SK-N-MC (cell line): Measurements from ENCODE around the gene HOXB5.

Source experiments
- DNase-seq: peaks from one replicate; pipeline ENCODE4 v3.0.0-alpha.2; 2011; ENCODE audit warnings: low read depth, low spot score
- H3K27ac ChIP-seq: fragments of 200-600 bp; sonication (generic); 2 replicates; pipeline ENCODE4 v1.5.1; 2016; ENCODE audit warnings: mixed run types
- H3K36me3 ChIP-seq: fragments of 200-600 bp; sonication (generic); 2 replicates; pipeline ENCODE4 v1.6.1; 2017; ENCODE audit warnings: antibody characterized with exemption, low read length, mixed read lengths; ENCODE audit not compliant: insufficient read depth
- H3K4me3 ChIP-seq: fragments of 200-600 bp; sonication (generic); 2 replicates; pipeline ENCODE4 v1.5.1; 2016
- H3K9ac ChIP-seq: fragments of 200-600 bp; sonication (generic); 2 replicates; pipeline ENCODE4 v1.8.0; 2017; ENCODE audit warnings: mixed run types, mixed read lengths; ENCODE audit not compliant: insufficient read length
- H3K9me3 ChIP-seq: fragments of 200-600 bp; sonication (generic); 2 replicates; pipeline ENCODE4 v1.6.1; 2017; ENCODE audit warnings: low read depth, mild to moderate bottlenecking, antibody characterized with exemption, low read length, moderate library complexity, mixed read lengths
- EZH2 ChIP-seq: fragments of 200-600 bp; sonication (generic); IDR thresholded peaks from one replicate; pipeline ENCODE4 v1.6.1; 2017; ENCODE audit warnings: antibody characterized with exemption
- FOXP2 ChIP-seq: optimal IDR thresholded peaks from 2 replicates; pipeline ENCODE3; 2011; ENCODE audit warnings: mild to moderate bottlenecking, moderate library complexity; ENCODE audit not compliant: insufficient read depth; ENCODE audit errors: extremely low read length, control extremely low read depth
- POLR2AphosphoS5 ChIP-seq: IDR thresholded peaks from 2 replicates; pipeline ENCODE4 v1.6.1; 2012; ENCODE audit warnings: mild to moderate bottlenecking, low read depth, low read length, borderline replicate concordance

HOXB5 gene

DNA sequence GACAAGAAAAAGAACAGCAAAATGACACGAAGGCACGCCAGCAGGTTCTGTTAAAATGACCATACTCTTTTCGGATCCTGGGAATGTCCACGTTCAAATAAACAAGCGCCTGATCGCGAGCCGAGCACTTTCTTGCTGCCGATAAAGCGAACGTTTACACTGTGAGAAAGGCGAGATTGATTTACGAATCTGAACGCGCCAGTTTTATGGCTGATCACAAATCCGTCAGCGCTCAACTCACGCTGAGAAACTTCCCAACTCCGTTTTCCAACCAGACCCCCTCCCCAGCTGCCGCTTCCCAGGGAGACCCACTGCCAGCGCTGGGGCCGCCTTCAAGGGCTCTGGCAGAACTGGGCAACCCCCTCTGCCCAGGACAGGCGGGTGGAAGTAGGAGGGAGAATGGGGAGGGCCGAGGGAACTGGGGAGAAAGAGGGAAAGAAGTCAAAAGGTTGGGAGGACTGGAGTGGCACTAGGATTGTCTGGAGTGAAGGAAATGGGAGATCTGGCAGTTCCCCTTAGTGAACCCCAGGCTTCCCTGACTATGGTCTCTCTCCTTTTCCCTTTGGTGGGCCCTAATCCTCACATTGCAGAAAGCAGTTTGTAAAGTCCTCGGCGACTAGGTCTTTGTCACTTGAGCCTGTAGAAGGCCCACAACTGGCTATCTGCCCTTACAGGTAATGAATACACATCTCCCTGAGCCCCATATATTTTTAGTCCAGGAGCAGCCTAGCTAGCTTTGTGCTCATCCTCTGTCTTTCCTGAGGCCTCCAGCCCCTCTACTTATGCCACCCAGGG, 22.4 kb downstream of the HOXB5 start:
- Histone ChIP-seq H3K36me3 (peaks cover 8% of the 10 kb centered on the region; the same call in 1 of the 2 replicates), H3K9ac (no peak overlapping the region), H3K9me3 (no peaks in the 10 kb centered on the region), H3K27ac (no peak overlapping the region), H3K4me3 (no peak overlapping the region)
- TF ChIP-seq FOXP2 = no peak
- no peak for TF ChIP-seq POLR2AphosphoS5
- no peak for TF ChIP-seq EZH2
- DNase-seq = no peak

DNA sequence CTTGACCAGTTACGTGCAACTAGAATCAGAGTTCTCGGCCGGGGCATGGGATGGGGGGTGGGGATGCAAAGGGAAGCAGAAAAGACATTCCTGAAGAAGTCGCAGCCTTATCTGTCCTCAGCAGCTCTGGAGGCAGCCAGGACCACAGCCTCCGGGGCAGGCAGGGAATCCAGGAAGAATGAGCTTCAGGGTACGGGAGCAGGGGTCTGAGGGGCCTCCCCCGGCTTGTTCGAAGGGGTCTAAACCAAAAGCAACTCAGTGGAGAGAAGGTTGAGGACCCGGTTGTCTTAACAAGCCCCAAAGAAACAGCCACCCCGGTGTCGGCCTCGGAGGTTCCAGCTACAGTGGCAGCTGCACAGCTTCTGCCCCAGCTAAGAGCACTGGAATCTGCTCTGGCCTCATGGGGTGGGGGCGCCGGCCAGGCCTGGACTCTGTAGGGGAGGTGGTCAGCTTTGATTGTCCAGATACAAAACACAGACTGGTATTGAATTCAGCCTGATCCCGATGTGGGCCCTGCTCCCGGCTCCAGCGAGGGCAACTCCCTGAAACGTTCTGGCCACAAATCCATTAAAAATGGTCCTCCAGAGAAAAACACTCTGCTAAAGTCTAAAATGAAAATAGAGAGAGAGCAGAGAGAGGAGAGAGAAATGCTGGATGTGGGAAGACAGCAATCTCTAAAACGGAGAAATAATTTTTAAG, 23.1 kb downstream of the HOXB5 start:
- no peak overlapping the region for H3K4me3 ChIP-seq
- no peaks in the 10 kb centered on the region for H3K9me3 ChIP-seq
- no peak overlapping the region for H3K27ac ChIP-seq
- H3K36me3 ChIP-seq = peaks cover 2% of the 10 kb centered on the region; the same call in 1 of the 2 replicates
- H3K9ac ChIP-seq = no peak overlapping the region
- TF ChIP-seq FOXP2 = no peak
- no peak for TF ChIP-seq POLR2AphosphoS5
- no peak for TF ChIP-seq EZH2
- DNase-seq = no peak

DNA sequence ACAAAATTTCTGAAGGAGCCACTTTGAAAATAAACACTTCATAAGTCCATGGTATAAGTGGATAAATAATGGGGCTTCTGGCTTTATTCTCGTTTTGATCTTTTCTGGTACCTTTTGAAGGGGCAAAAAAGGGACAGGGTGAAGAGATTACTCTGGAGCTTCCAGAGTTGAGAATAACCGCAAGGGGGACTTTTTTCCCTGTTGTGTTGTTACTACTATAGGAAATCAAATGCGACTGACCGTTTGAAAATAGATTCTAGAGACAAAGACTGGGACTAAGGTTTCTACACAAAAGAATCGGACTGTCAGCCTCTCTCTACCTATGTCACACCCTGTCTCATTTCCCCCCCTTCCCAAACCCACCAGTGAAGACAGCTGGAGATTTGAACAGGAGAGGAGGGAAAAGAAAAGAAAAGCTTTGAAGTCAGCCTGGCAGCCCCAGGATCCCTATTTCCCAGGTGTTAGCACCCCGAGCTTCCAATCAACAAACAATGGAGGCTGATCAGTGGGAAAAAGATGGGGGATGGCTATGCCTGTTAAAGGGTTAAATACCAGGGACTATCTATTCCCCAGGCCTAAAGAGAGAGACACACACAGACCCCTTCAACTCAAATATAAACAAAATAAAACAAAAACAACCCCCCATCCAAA, 23.8 kb downstream of the HOXB5 start:
- DNase-seq = no peak
- H3K36me3 ChIP-seq = peaks cover 2% of the 10 kb centered on the region; the same call in 1 of the 2 replicates
- H3K27ac ChIP-seq = no peak overlapping the region
- no peak overlapping the region for H3K4me3 ChIP-seq
- H3K9me3 ChIP-seq = no peaks in the 10 kb centered on the region
- no peak overlapping the region for H3K9ac ChIP-seq
- TF ChIP-seq POLR2AphosphoS5 (no peak), FOXP2 (no peak), EZH2 (no peak)

DNA sequence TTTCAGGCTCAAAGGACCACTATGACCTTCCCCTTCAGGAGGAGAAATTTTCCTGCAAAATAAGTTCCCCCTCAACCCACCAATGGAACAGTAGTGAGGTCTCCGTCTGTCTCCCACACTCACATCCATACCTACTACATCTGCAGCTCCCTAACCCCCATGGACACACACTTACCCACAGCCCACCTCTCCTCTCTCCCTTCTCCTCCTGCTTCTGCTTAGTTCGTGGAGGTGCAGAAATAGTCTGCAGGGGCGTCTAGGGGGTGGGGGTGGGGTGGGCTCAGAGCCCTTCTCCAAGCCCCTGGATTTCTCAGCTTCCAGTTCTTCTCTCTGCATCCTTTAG, 24.4 kb downstream of the HOXB5 start:
- DNase-seq = no peak
- Histone ChIP-seq H3K4me3 (peak overlapping the region; percentile 39), H3K36me3 (peaks cover 2% of the 10 kb centered on the region; the same call in 1 of the 2 replicates), H3K9me3 (no peaks in the 10 kb centered on the region), H3K27ac (no peak overlapping the region), H3K9ac (no peak overlapping the region)
- no peak for TF ChIP-seq FOXP2
- TF ChIP-seq POLR2AphosphoS5 = no peak
- TF ChIP-seq EZH2 = no peak

DNA sequence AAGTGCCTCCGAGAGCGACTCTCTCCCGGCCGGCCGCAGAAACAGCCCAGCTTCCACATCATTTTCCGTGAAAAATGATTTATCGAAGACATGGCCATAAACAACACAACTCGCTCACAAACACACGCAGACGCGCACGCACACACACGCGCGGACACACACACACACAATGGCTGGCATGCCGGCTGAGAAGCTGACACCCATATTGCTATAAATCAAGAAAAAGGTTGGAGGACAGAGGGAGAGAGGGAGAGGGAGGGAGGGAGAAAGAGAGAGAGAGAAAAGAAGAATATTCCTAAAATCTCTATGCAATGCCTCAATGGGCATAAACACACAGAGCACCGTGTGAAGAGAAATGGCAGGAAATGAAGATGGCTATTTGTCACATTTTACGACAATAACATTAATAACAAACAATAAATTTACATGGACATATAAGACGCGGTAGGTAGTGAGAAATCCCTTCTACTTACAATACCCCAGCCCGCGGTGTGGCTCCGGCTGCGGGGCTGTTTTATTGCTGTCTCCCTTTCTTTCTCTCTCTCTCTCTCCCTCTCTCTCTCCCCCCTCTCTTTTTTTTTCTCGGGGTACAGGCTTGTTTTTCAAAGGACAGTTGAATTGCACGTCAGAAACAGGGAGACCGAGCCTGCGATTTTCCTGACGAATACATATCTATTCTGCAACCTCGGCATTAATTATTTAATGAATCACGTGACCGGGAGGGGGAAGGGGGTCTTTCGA, 24.9 kb downstream of the HOXB5 start:
- Histone ChIP-seq H3K9me3 (no peaks in the 10 kb centered on the region), H3K27ac (no peak overlapping the region), H3K36me3 (peaks cover 2% of the 10 kb centered on the region; the same call in 1 of the 2 replicates), H3K9ac (no peak overlapping the region), H3K4me3 (peak overlapping the region; percentile 39)
- DNase-seq = no peak
- no peak for TF ChIP-seq EZH2
- TF ChIP-seq FOXP2 = no peak
- TF ChIP-seq POLR2AphosphoS5 = no peak

DNA sequence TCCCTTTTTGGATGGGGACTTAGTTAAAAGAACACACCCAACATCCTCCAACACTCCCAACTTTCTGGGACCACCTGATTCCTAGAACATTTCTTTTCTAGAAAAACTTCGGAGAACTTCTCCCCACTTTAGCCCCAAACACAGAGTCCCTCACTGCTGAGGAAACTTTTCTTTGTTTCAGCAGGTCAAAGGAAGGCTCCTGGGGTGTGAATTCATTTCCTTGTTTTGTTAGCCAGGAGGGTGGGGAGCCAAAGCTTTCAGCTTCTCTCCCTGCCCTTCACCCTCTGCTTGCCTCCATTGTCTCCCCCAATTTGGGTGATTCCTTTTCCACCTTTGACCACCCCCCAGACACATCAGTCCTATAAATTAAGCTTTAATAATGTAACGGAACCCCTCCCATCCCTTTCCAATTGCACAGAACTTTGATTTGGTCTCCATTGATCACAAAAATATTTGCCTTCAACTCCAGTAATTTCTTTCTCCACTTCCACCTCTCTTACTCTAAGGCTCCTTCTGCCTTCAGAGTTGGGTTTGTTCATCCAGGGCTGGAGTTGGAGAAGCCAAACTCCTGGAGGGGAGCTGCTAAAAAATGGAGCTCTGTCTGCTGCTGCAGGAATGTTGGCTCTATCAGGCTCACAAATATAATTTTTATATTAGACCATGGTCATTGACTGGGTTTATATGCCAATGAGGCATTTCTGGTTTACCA, 25.8 kb downstream of the HOXB5 start:
- TF ChIP-seq FOXP2 (no peak), EZH2 (no peak), POLR2AphosphoS5 (no peak)
- H3K4me3 ChIP-seq = no peak overlapping the region
- no peak overlapping the region for H3K9ac ChIP-seq
- peaks cover 2% of the 10 kb centered on the region; the same call in 1 of the 2 replicates for H3K36me3 ChIP-seq
- H3K27ac ChIP-seq = no peak overlapping the region
- no peak for DNase-seq
- H3K9me3 ChIP-seq = no peaks in the 10 kb centered on the region

DNA sequence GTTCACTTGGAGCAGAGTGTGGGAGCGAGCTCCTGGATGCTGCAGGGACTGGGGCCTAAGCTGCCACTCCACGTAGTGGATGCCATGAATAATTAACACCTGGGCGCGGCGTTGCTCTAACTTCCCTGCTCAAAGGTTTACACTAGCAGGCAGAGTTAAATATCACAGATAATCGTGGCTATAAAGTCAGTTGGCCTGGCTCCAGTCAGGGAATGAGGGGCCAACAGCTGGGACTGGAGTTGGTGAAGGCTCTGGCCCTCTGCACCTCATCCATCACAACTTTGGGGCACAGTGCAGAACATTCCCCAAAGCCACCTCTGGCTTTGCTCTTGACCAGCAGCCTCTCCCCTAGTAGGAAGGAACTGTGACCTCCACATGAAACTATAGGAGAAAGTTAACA, 26.4 kb downstream of the HOXB5 start:
- DNase-seq = no peak
- Histone ChIP-seq H3K36me3 (peaks cover 2% of the 10 kb centered on the region; the same call in 1 of the 2 replicates), H3K4me3 (no peak overlapping the region), H3K27ac (no peak overlapping the region), H3K9me3 (no peaks in the 10 kb centered on the region), H3K9ac (no peak overlapping the region)
- TF ChIP-seq FOXP2 (no peak), POLR2AphosphoS5 (no peak), EZH2 (no peak)
